ENCODE results near the gene EXOSC10. TPM values are rescaled to one million over a fixed set of nuclear protein-coding genes. Genes with fewer than 3 reads are reported as not detected.

Gene EXOSC10
- total and polyA plus RNA-seq, 2 of the 4 experiments (the other 2 are of a cell fraction) = 64.5 to 66.0 TPM

DNA sequence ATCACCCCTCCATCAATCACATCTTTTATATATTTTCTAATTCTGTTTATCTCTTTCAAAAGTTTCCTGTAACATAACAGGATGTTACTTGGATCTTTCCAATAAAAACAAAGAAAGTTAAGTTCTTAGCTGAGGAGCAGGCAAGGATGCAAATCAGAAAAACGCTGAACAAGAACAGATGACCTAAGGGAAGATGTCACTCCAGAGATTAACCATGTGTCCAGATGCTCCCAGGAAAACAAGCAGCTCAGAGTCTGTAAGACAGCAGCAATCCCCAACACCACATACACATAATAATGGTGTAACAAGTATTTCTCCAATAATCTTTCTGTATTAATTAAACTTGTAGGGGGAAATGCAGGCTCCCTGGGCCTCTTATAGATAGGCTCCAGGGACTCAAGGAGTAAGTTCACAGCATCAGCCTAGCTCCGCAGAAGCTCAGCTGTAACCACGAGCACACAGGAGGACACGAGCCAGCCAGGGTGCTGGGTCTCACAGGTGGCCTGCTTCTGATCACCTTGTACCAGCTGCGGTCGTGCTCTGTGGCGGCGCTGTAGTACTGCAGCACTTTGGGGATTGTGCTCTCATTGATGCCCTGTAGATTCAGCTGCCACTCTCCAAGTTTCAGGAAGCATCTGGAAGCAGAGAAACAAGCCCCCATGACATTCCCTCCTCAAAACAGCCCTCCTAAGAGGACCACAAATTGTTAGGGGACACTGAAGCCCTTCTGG is 33.1 kb upstream of the EXOSC10 start:
- ChIA-PET CTCF (no interaction called here), POLR2A (ENCODE audit: unreplicated experiment) (no interaction called here)
- no peak overlapping the region for H4K91ac ChIP-seq (ENCODE audit: insufficient read depth, low read depth, low read length)
- H3K36me3 ChIP-seq (ENCODE audit: control insufficient read depth, insufficient read depth, low read length) = peaks cover 46% of the 10 kb centered on the region
- H4K5ac ChIP-seq (ENCODE audit: low read depth, low read length) = no peak overlapping the region
- ATAC-seq (ENCODE audit: low read depth) (no peak), DNase-seq (no peak)
- H3K56ac ChIP-seq (ENCODE audit: extremely low read depth, insufficient read depth, low read length) = no peak overlapping the region
- H4K20me1 ChIP-seq (ENCODE audit: insufficient read depth, low read length) = no peaks in the 10 kb centered on the region
- H3K14ac ChIP-seq (replicated peaks; ENCODE audit: low read depth, low read length) = no peak overlapping the region
- no peak overlapping the region for H3K9ac ChIP-seq (ENCODE audit: low read depth, low read length)
- intact Hi-C loops (cut with micrococcal nuclease) = no loop called here
- no peak overlapping the region for H3K18ac ChIP-seq (ENCODE audit: low read depth, low read length)
- H3K79me1 ChIP-seq (ENCODE audit: low read depth in 1 of 2, low read length in 2 of 2) = peaks cover 0 to 3% of the 10 kb centered on the region in 2 experiments; a peak in 2 of 4 replicates
- in situ Hi-C loops (cut with MboI; ENCODE audit: low sequenced_read_pairs) = no loop called here
- H3K4ac ChIP-seq (ENCODE audit: low read depth, low read length) = no peak overlapping the region
- H2BK5ac ChIP-seq (ENCODE audit: low read depth, low read length, poor library complexity, severe bottlenecking) = no peak overlapping the region
- H3K27me3 ChIP-seq (ENCODE audit: control insufficient read depth, insufficient read depth, low read length) = no peaks in the 10 kb centered on the region
- H2BK20ac ChIP-seq (ENCODE audit: low read depth, low read length) = no peak overlapping the region
- WGBS, 2 experiments (ENCODE audit: extremely low coverage in 2 of 2, insufficient read length in 1 of 2) = 100% methylated on average over 1 of the region's 8 CpGs; no CpG with 5 or more reads in 1 of the 2 experiments
- H3K9me1 ChIP-seq (ENCODE audit: insufficient read depth, low read length) = peaks cover 6% of the 10 kb centered on the region
- no peak overlapping the region for H2BK15ac ChIP-seq (ENCODE audit: low read depth, low read length)
- H3K23ac ChIP-seq (ENCODE audit: low read depth, low read length) = no peak overlapping the region
- no peak overlapping the region for H3K4me3 ChIP-seq (ENCODE audit: insufficient read depth, low read depth, low read length)
- H2AK5ac ChIP-seq (ENCODE audit: low read depth, low read length) = no peak overlapping the region
- no peak overlapping the region for H4K8ac ChIP-seq (ENCODE audit: low read depth in 2 of 2, low read length in 2 of 2)
- dilution Hi-C loops (cut with HindIII; ENCODE audit: low sequenced_read_pairs, unreplicated experiment) = no loop called here
- H2AK9ac ChIP-seq (replicated peaks; ENCODE audit: low read depth, low read length, poor library complexity) = no peak overlapping the region
- H3K4me2 ChIP-seq (ENCODE audit: low read depth, low read length) = no peak overlapping the region
- no TSS peak for BruUV-seq (replicated peaks)
- no peak overlapping the region for H3K27ac ChIP-seq (ENCODE audit: insufficient read depth, low read length)
- no peaks in the 10 kb centered on the region for H3K9me3 ChIP-seq (ENCODE audit: control insufficient read depth, insufficient read depth, low read length)
- peaks cover 7% of the 10 kb centered on the region for H3K4me1 ChIP-seq (ENCODE audit: control insufficient read depth, insufficient read depth, low read length)
- TF ChIP-seq CEBPB (IDR thresholded peaks at IDR 0.05; ENCODE audit: low read depth, low read length) (no peak), NFE2L2 (IDR thresholded peaks at IDR 0.05; ENCODE audit: low read depth, low read length) (no peak), CHD1 (IDR thresholded peaks at IDR 0.05; ENCODE audit: low read depth, low read length) (no peak), MAFK (IDR thresholded peaks at IDR 0.05; ENCODE audit: low read depth, low read length) (no peak), MXI1 (IDR thresholded peaks at IDR 0.05; ENCODE audit: borderline replicate concordance, low read depth, low read length) (no peak), BHLHE40 (IDR thresholded peaks at IDR 0.05; ENCODE audit: low read depth, low read length) (no peak), POLR2A (IDR thresholded peaks at IDR 0.05; ENCODE audit: low read depth, low read length) (no peak), RFX5 (IDR thresholded peaks at IDR 0.05; ENCODE audit: low read depth, low read length) (no peak), SMC3 (IDR thresholded peaks at IDR 0.05; ENCODE audit: low read depth, low read length) (no peak), RCOR1 (IDR thresholded peaks at IDR 0.05; ENCODE audit: insufficient replicate concordance, low read length) (no peak), FOS (IDR thresholded peaks at IDR 0.05; ENCODE audit: low read depth, low read length) (no peak), RAD21 (IDR thresholded peaks at IDR 0.05; ENCODE audit: low read length) (no peak), MAZ (IDR thresholded peaks at IDR 0.05; ENCODE audit: borderline replicate concordance, low read depth, low read length) (no peak)
- TF ChIP-seq, protein P1, sequence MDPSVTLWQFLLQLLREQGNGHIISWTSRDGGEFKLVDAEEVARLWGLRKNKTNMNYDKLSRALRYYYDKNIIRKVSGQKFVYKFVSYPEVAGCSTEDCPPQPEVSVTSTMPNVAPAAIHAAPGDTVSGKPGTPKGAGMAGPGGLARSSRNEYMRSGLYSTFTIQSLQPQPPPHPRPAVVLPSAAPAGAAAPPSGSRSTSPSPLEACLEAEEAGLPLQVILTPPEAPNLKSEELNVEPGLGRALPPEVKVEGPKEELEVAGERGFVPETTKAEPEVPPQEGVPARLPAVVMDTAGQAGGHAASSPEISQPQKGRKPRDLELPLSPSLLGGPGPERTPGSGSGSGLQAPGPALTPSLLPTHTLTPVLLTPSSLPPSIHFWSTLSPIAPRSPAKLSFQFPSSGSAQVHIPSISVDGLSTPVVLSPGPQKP (IDR thresholded peaks at IDR 0.05; ENCODE audit: borderline replicate concordance, low read depth, low read length) = no peak
- TF ChIP-seq, protein P2, sequence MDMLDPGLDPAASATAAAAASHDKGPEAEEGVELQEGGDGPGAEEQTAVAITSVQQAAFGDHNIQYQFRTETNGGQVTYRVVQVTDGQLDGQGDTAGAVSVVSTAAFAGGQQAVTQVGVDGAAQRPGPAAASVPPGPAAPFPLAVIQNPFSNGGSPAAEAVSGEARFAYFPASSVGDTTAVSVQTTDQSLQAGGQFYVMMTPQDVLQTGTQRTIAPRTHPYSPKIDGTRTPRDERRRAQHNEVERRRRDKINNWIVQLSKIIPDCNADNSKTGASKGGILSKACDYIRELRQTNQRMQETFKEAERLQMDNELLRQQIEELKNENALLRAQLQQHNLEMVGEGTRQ (IDR thresholded peaks at IDR 0.05; ENCODE audit: low read depth, low read length) = no peak
- no peak overlapping the region for H2AFZ ChIP-seq (replicated peaks; ENCODE audit: low read length, poor library complexity)
- H2BK120ac ChIP-seq (ENCODE audit: low read depth, low read length) = no peak overlapping the region

All from IMR-90 (cell line).